ENCODE measurements around the gene ZNF865.

ZNF865 gene

GRCh38 chr19:55623130-55623529 is 17.7 kb downstream of the ZNF865 start:
- 90 to 94% methylated on average over 6 to 7 of the region's 7 CpGs for WGBS, 2 experiments
- Histone ChIP-seq H3K27me3 (ENCODE audit: control insufficient read depth, insufficient read depth, low read length, poor library complexity, severe bottlenecking) (no peaks in the 10 kb centered on the region), H3K4me3 (ENCODE audit: insufficient read depth, low read depth, low read length) (no peak overlapping the region), H3K36me3 (ENCODE audit: control insufficient read depth, insufficient read depth, low read length) (peaks cover 9% of the 10 kb centered on the region), H3K27ac (ENCODE audit: insufficient read depth, low read depth, low read length, poor library complexity, severe bottlenecking) (no peak overlapping the region), H3K4me1 (ENCODE audit: control insufficient read depth, insufficient read depth, low read length) (no peaks in the 10 kb centered on the region), H3K9me3 (ENCODE audit: control insufficient read depth, low read length) (no peaks in the 10 kb centered on the region)

- H3K27ac ChIP-seq (ENCODE audit: insufficient read depth, low read depth, low read length, poor library complexity, severe bottlenecking) = no peak overlapping the region
- 91 to 92% methylated on average over 7 of the region's 7 CpGs for WGBS, 2 experiments
Measured at GRCh38 chr19:55623561-55623960, 18.1 kb downstream of the ZNF865 start.

GRCh38 chr19:55624109-55625003 is 18.9 kb downstream of the ZNF865 start, which contains the start of gene ZNF784:
ZNF784 (minus strand) TSS chr19:55624566; CDS start chr19:55624561, 5 bp downstream.
- peak within 1 kb of the TSS; percentile 56 for H3K4me3 ChIP-seq (ENCODE audit: insufficient read depth, low read depth, low read length)

More at GRCh38 chr19:55623561-55623960, 18.1 kb downstream of the ZNF865 start:
- no peaks in the 10 kb centered on the region for H3K27me3 ChIP-seq (ENCODE audit: control insufficient read depth, insufficient read depth, low read length, poor library complexity, severe bottlenecking)
- H3K4me3 ChIP-seq (ENCODE audit: insufficient read depth, low read depth, low read length) = peak overlapping the region; percentile 56
- H3K4me1 ChIP-seq (ENCODE audit: control insufficient read depth, insufficient read depth, low read length) = no peaks in the 10 kb centered on the region
- H3K9me3 ChIP-seq (ENCODE audit: control insufficient read depth, low read length) = no peaks in the 10 kb centered on the region
- peaks cover 9% of the 10 kb centered on the region for H3K36me3 ChIP-seq (ENCODE audit: control insufficient read depth, insufficient read depth, low read length)

DNA sequence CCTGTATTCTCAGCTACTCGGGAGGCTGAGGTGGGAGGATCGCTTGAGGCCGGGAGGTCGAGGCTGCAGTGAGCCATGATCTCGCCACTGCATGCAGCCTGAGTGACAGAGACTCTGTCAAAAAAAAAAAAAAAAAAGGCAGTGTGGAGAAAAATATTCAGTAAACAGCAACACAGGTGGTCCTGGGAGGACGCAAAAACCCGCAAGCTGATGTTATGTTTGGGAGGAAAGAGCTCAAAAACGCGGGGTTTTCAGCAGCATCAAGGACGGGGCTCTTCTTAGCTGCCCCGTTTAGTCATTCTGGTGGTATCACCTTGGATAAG is 19.5 kb downstream of the ZNF865 start:
- 62 to 68% methylated on average over 11 of the region's 11 CpGs for WGBS, 2 experiments
- Histone ChIP-seq H3K36me3 (ENCODE audit: control insufficient read depth, insufficient read depth, low read length) (peaks cover 9% of the 10 kb centered on the region), H3K27me3 (ENCODE audit: control insufficient read depth, insufficient read depth, low read length, poor library complexity, severe bottlenecking) (no peaks in the 10 kb centered on the region), H3K4me3 (ENCODE audit: insufficient read depth, low read depth, low read length) (peak overlapping the region; percentile 56), H3K4me1 (ENCODE audit: control insufficient read depth, insufficient read depth, low read length) (no peaks in the 10 kb centered on the region), H3K9me3 (ENCODE audit: control insufficient read depth, low read length) (no peaks in the 10 kb centered on the region), H3K27ac (ENCODE audit: insufficient read depth, low read depth, low read length, poor library complexity, severe bottlenecking) (no peak overlapping the region)

More at GRCh38 chr19:55624109-55625003, 18.9 kb downstream of the ZNF865 start, which contains the start of gene ZNF784:
- H3K27ac ChIP-seq (ENCODE audit: insufficient read depth, low read depth, low read length, poor library complexity, severe bottlenecking) = peak within 1 kb of the TSS; percentile 91
- peaks cover 9% of the 10 kb centered on the region for H3K36me3 ChIP-seq (ENCODE audit: control insufficient read depth, insufficient read depth, low read length)
- no peaks in the 10 kb centered on the region for H3K9me3 ChIP-seq (ENCODE audit: control insufficient read depth, low read length)
- WGBS, 2 experiments = 2% methylated on average over 49 to 54 of the region's 56 CpGs
- no peaks in the 10 kb centered on the region for H3K27me3 ChIP-seq (ENCODE audit: control insufficient read depth, insufficient read depth, low read length, poor library complexity, severe bottlenecking)
- no peaks in the 10 kb centered on the region for H3K4me1 ChIP-seq (ENCODE audit: control insufficient read depth, insufficient read depth, low read length)

GRCh38 chr19:55626350-55626749 is 20.9 kb downstream of the ZNF865 start:
- Histone ChIP-seq H3K27ac (ENCODE audit: insufficient read depth, low read depth, low read length, poor library complexity, severe bottlenecking) (no peak overlapping the region), H3K4me3 (ENCODE audit: insufficient read depth, low read depth, low read length) (no peak overlapping the region), H3K4me1 (ENCODE audit: control insufficient read depth, insufficient read depth, low read length) (no peaks in the 10 kb centered on the region), H3K9me3 (ENCODE audit: control insufficient read depth, low read length) (no peaks in the 10 kb centered on the region), H3K27me3 (ENCODE audit: control insufficient read depth, insufficient read depth, low read length, poor library complexity, severe bottlenecking) (no peaks in the 10 kb centered on the region), H3K36me3 (ENCODE audit: control insufficient read depth, insufficient read depth, low read length) (peaks cover under 1% of the 10 kb centered on the region)
- 93 to 95% methylated on average over 11 of the region's 11 CpGs for WGBS, 2 experiments

GRCh38 chr19:55632463-55632834 is 27.0 kb downstream of the ZNF865 start:
- Histone ChIP-seq H3K36me3 (ENCODE audit: control insufficient read depth, insufficient read depth, low read length) (no peaks in the 10 kb centered on the region), H3K4me1 (ENCODE audit: control insufficient read depth, insufficient read depth, low read length) (peaks cover 8% of the 10 kb centered on the region), H3K27me3 (ENCODE audit: control insufficient read depth, insufficient read depth, low read length, poor library complexity, severe bottlenecking) (no peaks in the 10 kb centered on the region), H3K27ac (ENCODE audit: insufficient read depth, low read depth, low read length, poor library complexity, severe bottlenecking) (no peak overlapping the region), H3K4me3 (ENCODE audit: insufficient read depth, low read depth, low read length) (no peak overlapping the region), H3K9me3 (ENCODE audit: control insufficient read depth, low read length) (no peaks in the 10 kb centered on the region)
- 32 to 38% methylated on average over 3 of the region's 3 CpGs for WGBS, 2 experiments

DNA sequence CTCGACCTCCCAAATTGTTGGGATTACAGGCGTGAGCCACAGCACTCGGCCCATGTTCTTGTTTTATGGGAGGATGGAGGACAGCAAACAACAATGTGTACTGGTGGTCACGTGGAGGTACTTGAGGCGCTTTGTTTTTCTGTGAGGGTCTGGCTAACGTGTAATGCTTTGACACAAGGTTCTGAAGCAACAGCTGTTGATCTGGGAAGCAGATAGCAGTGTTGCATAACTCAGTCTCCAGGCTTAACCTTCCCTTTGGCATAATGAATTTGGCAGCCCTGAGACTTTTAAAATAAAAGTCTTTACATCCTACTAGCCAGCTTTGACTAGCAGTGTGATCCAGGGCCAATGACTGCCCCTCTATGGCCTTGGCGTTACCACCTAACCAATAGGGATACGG is 28.4 kb downstream of the ZNF865 start:
- H3K27ac ChIP-seq (ENCODE audit: insufficient read depth, low read depth, low read length, poor library complexity, severe bottlenecking) = no peak overlapping the region
- H3K4me3 ChIP-seq (ENCODE audit: insufficient read depth, low read depth, low read length) = no peak overlapping the region
- no peaks in the 10 kb centered on the region for H3K36me3 ChIP-seq (ENCODE audit: control insufficient read depth, insufficient read depth, low read length)
- H3K27me3 ChIP-seq (ENCODE audit: control insufficient read depth, insufficient read depth, low read length, poor library complexity, severe bottlenecking) = no peaks in the 10 kb centered on the region
- no peaks in the 10 kb centered on the region for H3K9me3 ChIP-seq (ENCODE audit: control insufficient read depth, low read length)
- peaks cover 8% of the 10 kb centered on the region for H3K4me1 ChIP-seq (ENCODE audit: control insufficient read depth, insufficient read depth, low read length)
- 95 to 97% methylated on average over 8 of the region's 8 CpGs for WGBS, 2 experiments

DNA sequence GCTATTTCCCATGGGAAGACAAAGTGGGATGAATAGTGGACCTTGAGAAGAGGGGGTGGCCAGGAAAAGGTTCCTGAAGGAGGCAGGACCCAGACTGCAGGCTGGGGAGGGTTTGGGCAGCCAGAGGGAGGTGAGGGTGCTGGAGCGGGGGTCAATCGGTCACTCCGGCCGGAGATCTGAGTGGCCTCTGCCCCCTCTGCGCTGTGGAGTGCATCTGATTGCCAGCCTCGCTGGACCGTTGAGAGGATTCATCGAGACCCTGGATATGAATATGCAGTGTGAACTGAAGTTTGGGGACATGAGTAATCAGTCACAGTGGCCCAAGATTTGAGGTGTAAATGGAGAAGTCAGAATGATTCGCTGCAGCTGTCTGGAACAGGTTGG is 29.9 kb downstream of the ZNF865 start:
- peaks cover 13% of the 10 kb centered on the region for H3K4me1 ChIP-seq (ENCODE audit: control insufficient read depth, insufficient read depth, low read length)
- WGBS, 2 experiments = 9 to 12% methylated on average over 9 of the region's 9 CpGs
- peak overlapping the region; percentile 69 for H3K4me3 ChIP-seq (ENCODE audit: insufficient read depth, low read depth, low read length)
- H3K36me3 ChIP-seq (ENCODE audit: control insufficient read depth, insufficient read depth, low read length) = no peaks in the 10 kb centered on the region
- no peaks in the 10 kb centered on the region for H3K27me3 ChIP-seq (ENCODE audit: control insufficient read depth, insufficient read depth, low read length, poor library complexity, severe bottlenecking)
- H3K27ac ChIP-seq (ENCODE audit: insufficient read depth, low read depth, low read length, poor library complexity, severe bottlenecking) = peak overlapping the region; percentile 41
- no peaks in the 10 kb centered on the region for H3K9me3 ChIP-seq (ENCODE audit: control insufficient read depth, low read length)

DNA sequence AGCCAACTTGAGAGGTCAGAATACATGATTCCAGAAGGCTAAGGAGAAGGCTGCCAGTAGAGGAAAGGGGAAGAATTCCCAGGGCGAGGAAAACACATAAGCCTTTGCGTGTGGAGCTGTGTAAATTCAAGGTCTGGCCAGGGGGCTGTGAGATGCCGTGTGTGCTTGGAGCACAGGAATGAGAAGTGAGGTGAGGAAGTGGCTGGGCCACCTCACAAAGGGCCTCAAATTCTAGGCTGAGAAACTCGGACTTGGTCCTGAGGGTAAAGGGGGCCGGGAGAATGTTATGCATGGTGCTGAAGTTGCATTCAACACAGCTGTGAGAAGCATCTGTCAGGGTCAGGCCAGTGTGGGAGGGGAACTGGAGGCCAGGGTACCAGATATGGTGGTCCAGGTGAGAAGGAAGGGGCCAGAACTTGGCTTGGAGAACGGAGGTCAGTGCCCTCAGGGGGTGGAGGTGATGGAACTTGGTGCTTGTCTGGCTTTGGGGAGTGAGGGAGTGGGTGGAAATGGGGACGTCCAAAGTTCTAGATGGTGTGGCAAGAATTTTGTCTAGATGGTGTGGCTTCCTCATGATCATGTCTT is 30.5 kb downstream of the ZNF865 start:
- peak overlapping the region; percentile 69 for H3K4me3 ChIP-seq (ENCODE audit: insufficient read depth, low read depth, low read length)
- peaks cover 13% of the 10 kb centered on the region for H3K4me1 ChIP-seq (ENCODE audit: control insufficient read depth, insufficient read depth, low read length)

GRCh38 chr19:55636723-55637122 is 31.3 kb downstream of the ZNF865 start:
- H3K27ac ChIP-seq (ENCODE audit: insufficient read depth, low read depth, low read length, poor library complexity, severe bottlenecking) = no peak overlapping the region
- no peaks in the 10 kb centered on the region for H3K9me3 ChIP-seq (ENCODE audit: control insufficient read depth, low read length)
- 94% methylated on average over 4 of the region's 4 CpGs for WGBS, 2 experiments
- peaks cover 13% of the 10 kb centered on the region for H3K4me1 ChIP-seq (ENCODE audit: control insufficient read depth, insufficient read depth, low read length)
- H3K36me3 ChIP-seq (ENCODE audit: control insufficient read depth, insufficient read depth, low read length) = no peaks in the 10 kb centered on the region
- no peaks in the 10 kb centered on the region for H3K27me3 ChIP-seq (ENCODE audit: control insufficient read depth, insufficient read depth, low read length, poor library complexity, severe bottlenecking)
- H3K4me3 ChIP-seq (ENCODE audit: insufficient read depth, low read depth, low read length) = no peak overlapping the region

More for the DNA sequence above, 30.5 kb downstream of the ZNF865 start:
- Histone ChIP-seq H3K27me3 (ENCODE audit: control insufficient read depth, insufficient read depth, low read length, poor library complexity, severe bottlenecking) (no peaks in the 10 kb centered on the region), H3K9me3 (ENCODE audit: control insufficient read depth, low read length) (no peaks in the 10 kb centered on the region), H3K36me3 (ENCODE audit: control insufficient read depth, insufficient read depth, low read length) (no peaks in the 10 kb centered on the region), H3K27ac (ENCODE audit: insufficient read depth, low read depth, low read length, poor library complexity, severe bottlenecking) (no peak overlapping the region)
- 81 to 85% methylated on average over 7 of the region's 7 CpGs for WGBS, 2 experiments
